Measurements from ENCODE around the gene PLN. TPM values are rescaled to one million over a fixed set of nuclear protein-coding genes. Genes with fewer than 3 reads are reported as not detected.

The PLN gene
- total RNA-seq, 1 experiment from 2014 or later, result not detected

DNA sequence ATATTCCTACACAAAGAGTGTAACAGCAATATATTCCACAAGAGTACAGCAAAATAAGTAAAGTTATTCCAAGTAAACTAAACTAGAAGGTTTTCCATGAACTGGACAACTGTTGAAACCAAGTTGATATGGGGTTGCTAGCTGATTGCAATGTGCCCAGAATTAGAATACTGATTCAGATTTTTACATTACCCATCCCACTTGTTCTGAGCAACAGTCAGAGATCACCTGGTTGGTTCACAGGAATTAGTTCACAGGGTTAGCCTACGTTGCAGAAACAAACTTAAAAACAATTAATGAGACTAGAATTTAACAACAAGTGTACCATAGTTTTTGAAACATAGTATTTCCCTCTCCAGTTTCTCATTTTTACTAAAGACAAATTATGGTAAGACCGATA is 54.2 kb downstream of the PLN start:
- Mint-ChIP-seq H3K36me3 (ENCODE audit: insufficient read depth, unreplicated experiment) (no peaks in the 10 kb centered on the region), H3K4me3 (ENCODE audit: unreplicated experiment) (no peak overlapping the region), H3K9me3 (ENCODE audit: unreplicated experiment) (no peaks in the 10 kb centered on the region), H3K4me1 (ENCODE audit: low read depth, unreplicated experiment) (no peaks in the 10 kb centered on the region), H3K27ac (ENCODE audit: unreplicated experiment) (no peak overlapping the region), H3K27me3 (ENCODE audit: insufficient read depth, unreplicated experiment) (no peaks in the 10 kb centered on the region)
- ChIA-PET POLR2A (interaction anchor here (0.7 kb wide), 1 partner anchor 15 kb away, joined by 3 read pairs; no protein-coding TSS in a partner anchor), CTCF (no interaction called here)
- Histone ChIP-seq H3K36me3 (ENCODE audit: control insufficient read depth, insufficient read depth, low read length) (no peaks in the 10 kb centered on the region), H3K4me3 (ENCODE audit: low read depth, low read length) (no peak overlapping the region), H3K9me3 (no peaks in the 10 kb centered on the region), H3K27me3 (replicated peaks; ENCODE audit: control insufficient read depth, insufficient read depth, low read length) (no peaks in the 10 kb centered on the region), H3K4me1 (no peaks in the 10 kb centered on the region)
- DNase-seq, result no peak
- BruUV-seq (replicated peaks), result no TSS peak
- intact Hi-C loops (cut with micrococcal nuclease; ENCODE audit: unreplicated experiment), result no loop called here
- TF ChIP-seq CTCF (IDR thresholded peaks at IDR 0.05; ENCODE audit: insufficient read depth in 1 of 2, low read depth in 1 of 2, low read length in 1 of 2, severe bottlenecking in 1 of 2, unreplicated experiment in 1 of 2), result no peak

DNA sequence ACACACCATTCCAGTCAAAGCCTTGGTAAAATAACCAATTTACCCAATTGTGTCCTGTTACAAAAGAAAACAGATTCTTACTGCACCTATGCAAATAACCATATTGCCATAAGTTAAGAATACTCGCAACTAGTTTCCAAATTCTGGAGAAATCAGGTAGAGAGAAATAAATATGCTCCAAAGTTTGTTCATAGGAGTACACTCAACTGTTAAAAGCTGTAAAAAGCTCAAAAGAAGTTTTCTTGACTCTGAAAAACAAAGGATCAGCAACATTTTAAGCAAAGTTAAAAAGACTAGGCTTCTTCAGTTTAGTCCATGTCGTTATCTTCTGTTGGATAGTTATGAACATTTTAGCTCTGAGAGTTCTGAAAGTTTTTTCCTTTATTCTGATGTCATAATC is 55.3 kb downstream of the PLN start:
- Histone ChIP-seq H3K4me3 (ENCODE audit: low read depth, low read length) (no peak overlapping the region), H3K4me1 (no peaks in the 10 kb centered on the region), H3K27me3 (replicated peaks; ENCODE audit: control insufficient read depth, insufficient read depth, low read length) (no peaks in the 10 kb centered on the region), H3K9me3 (no peaks in the 10 kb centered on the region), H3K36me3 (ENCODE audit: control insufficient read depth, insufficient read depth, low read length) (no peaks in the 10 kb centered on the region)
- POLR2A ChIA-PET, result no interaction called here
- BruUV-seq (replicated peaks), result no TSS peak
- Mint-ChIP-seq H3K9me3 (ENCODE audit: unreplicated experiment) (no peaks in the 10 kb centered on the region), H3K27me3 (ENCODE audit: insufficient read depth, unreplicated experiment) (no peaks in the 10 kb centered on the region), H3K4me3 (ENCODE audit: unreplicated experiment) (no peak overlapping the region), H3K27ac (ENCODE audit: unreplicated experiment) (no peak overlapping the region), H3K36me3 (ENCODE audit: insufficient read depth, unreplicated experiment) (no peaks in the 10 kb centered on the region), H3K4me1 (ENCODE audit: low read depth, unreplicated experiment) (no peaks in the 10 kb centered on the region)
- TF ChIP-seq CTCF (IDR thresholded peaks at IDR 0.05; ENCODE audit: insufficient read depth in 1 of 2, low read depth in 1 of 2, low read length in 1 of 2, severe bottlenecking in 1 of 2, unreplicated experiment in 1 of 2), result no peak
- no peak for DNase-seq
- CTCF ChIA-PET, result no interaction called here
- intact Hi-C loops (cut with micrococcal nuclease; ENCODE audit: unreplicated experiment), result no loop called here

GRCh38 chr6:118606268-118606667 is 58.2 kb downstream of the PLN start:
- ChIA-PET POLR2A (no interaction called here), CTCF (no interaction called here)
- H3K4me1 ChIP-seq, result no peaks in the 10 kb centered on the region
- intact Hi-C loops (cut with micrococcal nuclease; ENCODE audit: unreplicated experiment), result no loop called here
- H3K4me3 ChIP-seq (ENCODE audit: low read depth, low read length), result no peak overlapping the region
- no peaks in the 10 kb centered on the region for H3K36me3 ChIP-seq (ENCODE audit: control insufficient read depth, insufficient read depth, low read length)
- Mint-ChIP-seq H3K4me1 (ENCODE audit: low read depth, unreplicated experiment) (no peaks in the 10 kb centered on the region), H3K27me3 (ENCODE audit: insufficient read depth, unreplicated experiment) (no peaks in the 10 kb centered on the region), H3K36me3 (ENCODE audit: insufficient read depth, unreplicated experiment) (no peaks in the 10 kb centered on the region), H3K9me3 (ENCODE audit: unreplicated experiment) (no peaks in the 10 kb centered on the region), H3K4me3 (ENCODE audit: unreplicated experiment) (no peak overlapping the region), H3K27ac (ENCODE audit: unreplicated experiment) (no peak overlapping the region)
- no TSS peak for BruUV-seq (replicated peaks)
- no peak for DNase-seq
- TF ChIP-seq CTCF (IDR thresholded peaks at IDR 0.05; ENCODE audit: insufficient read depth in 1 of 2, low read depth in 1 of 2, low read length in 1 of 2, severe bottlenecking in 1 of 2, unreplicated experiment in 1 of 2), result no peak
- no peaks in the 10 kb centered on the region for H3K27me3 ChIP-seq (replicated peaks; ENCODE audit: control insufficient read depth, insufficient read depth, low read length)
- H3K9me3 ChIP-seq, result no peaks in the 10 kb centered on the region

Measured in Caco-2 (cell line).